ENCODE measurements around the gene VPS29.
"Not testable (repeated sequence)": the region's sequence is repeated elsewhere in the genome, so short reads cannot be mapped to it uniquely, and the experiment has no call there.

VPS29 gene

DNA sequence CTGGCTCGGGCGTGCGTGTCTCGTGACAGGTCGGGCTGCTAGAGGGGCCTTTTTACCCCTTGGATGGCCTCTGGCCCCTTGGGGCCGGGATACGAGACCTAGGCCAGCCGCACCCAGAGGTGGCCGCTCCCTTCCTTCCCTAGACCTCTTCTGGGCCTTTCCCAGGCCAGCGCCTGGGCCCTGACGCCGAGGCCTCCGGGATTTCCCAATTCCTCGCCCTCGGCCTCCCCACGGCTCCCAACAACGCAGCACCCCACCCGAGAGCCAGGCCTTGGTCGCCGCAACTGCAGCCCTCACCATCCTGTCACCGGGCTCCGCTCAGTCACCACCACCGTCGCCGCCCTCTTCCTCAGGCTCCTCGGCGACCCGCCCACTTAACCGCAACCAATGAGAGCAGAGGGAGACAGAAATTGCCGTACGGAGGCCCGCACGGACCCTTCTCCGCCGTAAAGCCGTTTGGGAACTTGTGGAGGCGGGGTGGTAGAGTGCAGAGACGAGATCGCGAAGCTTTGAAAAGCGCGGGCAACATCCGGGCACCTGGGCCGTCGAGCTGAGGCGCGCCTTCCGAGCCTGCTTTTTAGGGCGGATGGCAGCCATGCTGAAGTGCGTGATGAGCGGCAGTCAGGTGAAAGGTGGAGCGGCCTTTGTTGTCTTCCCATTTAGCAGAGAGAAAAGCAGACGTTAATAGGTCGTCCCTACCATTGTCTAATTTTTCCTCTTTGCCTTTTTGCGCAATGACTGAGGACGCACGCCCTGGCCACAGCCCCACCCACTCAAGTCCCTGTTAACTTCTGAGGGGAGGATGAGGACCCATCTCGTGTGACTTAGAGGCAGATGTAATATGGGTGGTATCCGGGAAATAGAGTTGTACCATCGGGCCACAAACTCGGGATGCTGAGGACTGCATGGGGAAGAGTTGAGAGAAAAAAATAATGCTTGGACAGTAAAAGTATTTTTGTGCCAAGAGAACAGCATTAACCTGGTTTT, at the start of gene VPS29, which contains the start of gene RAD9B:
TSS of gene VPS29 (minus strand) at position 360 of the 987 bp plus-strand sequence. CDS start at position 300, 60 bp downstream.
TSS of gene RAD9B (plus strand) at position 580 of the 987 bp plus-strand sequence. CDS start at position 587, 7 bp downstream.
- DNase-seq (ENCODE audit: low read depth): peak; percentile 99

DNA sequence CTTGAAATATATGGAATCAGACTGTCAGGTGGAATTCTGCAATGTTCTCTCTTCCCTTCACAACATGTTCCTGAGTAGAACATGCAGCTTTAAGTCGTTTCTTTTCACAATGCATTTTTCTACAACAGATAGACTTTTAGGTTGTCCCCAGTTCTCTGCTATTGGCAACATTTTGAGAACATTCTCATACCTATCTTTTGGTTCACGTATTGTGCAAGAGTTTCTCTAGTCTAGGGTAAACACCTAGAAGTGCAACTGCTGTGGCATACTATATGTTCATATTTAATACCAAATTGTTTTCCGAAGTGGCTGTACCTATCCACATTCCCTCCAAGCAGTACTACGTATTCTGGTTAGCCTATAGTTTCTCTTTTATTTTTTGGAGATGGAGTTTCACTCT, 49.1 kb upstream of the VPS29 start:
- DNase-seq (ENCODE audit: low read depth): no peak

DNA sequence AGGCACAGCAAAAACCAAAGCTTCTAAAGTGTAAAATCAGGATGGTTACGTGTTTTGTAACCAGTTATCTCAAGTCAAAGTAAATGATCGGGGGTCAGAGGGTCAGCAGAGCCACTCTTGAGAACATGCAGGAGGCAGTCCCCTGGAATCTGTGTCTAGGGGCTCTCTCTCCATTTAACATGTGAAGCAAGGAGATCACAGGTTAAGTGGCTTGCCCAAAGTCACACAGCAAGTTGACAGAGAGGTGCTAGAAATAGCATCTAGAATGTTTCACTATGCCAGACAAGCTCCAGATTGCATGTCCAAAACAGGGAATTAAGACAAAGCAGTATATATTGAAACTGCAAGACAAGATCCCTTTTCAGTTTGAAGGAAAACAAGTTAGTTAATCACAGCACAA, 47.8 kb upstream of the VPS29 start:
- DNase-seq (ENCODE audit: low read depth): no peak

GRCh38 chr12:110548678-110549077, 46.8 kb upstream of the VPS29 start:
- no peak for DNase-seq (ENCODE audit: low read depth)

- no peak for DNase-seq (ENCODE audit: low read depth)
These were observed 45.2 kb upstream of the VPS29 start for GRCh38 chr12:110547090-110547489.

DNA sequence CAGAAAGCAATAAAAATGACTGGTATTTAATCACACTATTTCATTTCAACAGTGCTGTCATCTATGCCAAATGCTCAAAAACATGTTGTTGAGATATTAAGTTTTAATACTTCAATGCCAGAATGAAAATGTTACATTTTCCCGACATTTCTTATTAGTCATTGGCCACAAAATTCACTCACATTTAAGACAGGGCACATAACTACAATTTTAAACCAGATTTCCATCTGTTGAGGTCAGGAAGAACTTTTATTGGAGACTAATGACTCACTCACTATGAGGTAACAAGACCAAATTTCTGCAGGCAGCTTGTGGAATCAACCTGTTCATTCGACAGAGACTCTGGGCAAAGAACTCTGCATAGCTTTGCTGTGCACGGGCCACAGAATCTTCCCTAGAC, 44.4 kb upstream of the VPS29 start:
- no peak for DNase-seq (ENCODE audit: low read depth)

DNA sequence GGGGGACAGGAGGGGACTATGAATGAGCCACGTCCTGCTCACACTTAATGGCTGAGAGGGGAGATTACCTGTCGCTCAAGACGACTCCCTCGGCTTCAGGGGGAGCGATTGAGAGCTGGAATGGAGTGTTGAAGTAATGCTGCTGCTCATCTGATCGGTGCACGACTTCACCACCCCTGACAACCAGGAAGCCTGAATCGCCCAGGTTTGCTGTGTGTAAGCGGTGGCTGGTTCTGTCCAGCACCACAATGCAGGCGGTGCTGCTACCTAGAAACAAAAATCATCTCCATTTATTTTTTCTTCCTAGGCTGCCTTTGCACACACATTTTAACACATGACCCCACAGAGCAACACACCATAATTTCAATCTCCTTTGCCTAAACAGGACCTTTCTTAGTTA, 43.9 kb upstream of the VPS29 start:
- no peak for DNase-seq (ENCODE audit: low read depth)

DNA sequence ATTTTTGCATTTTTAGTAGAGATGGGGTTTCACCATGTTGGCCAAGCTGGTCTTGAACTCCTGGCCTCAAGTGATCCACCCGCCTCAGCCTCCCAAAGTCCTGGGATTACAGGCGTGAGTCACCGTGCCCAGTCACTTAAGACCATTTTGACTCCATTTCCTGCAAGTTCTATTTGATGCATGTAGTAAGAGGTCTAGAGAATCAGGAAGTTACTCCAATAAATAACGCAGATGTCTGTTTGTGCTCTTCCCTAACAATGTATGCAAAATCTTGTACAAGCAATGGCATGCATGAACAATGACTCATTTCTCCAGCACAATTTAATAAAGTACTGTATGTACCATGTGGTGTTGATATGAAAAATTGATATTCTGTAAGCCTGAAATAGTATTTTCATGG, 43.3 kb upstream of the VPS29 start:
- not testable (repeated sequence) for DNase-seq (ENCODE audit: low read depth)

DNA sequence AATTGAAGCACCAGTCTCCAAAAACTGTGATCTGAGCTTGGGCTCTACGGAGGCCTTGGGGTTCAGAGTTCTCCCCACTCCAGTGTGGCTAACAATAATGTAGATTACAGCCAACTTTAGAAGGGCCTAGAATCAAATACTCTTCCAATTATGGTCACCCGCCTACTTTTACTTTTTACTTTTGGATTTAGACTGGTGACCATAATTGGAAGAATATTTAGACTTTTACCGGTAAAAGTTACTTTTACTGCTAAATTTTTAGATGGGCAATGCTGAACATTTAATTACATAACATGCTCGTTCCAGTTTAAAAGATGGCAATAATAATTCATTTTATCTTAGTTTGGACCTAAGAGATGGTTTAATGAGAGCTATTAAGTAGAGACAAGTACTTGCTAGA, 42.1 kb upstream of the VPS29 start:
- no peak for DNase-seq (ENCODE audit: low read depth)

DNA sequence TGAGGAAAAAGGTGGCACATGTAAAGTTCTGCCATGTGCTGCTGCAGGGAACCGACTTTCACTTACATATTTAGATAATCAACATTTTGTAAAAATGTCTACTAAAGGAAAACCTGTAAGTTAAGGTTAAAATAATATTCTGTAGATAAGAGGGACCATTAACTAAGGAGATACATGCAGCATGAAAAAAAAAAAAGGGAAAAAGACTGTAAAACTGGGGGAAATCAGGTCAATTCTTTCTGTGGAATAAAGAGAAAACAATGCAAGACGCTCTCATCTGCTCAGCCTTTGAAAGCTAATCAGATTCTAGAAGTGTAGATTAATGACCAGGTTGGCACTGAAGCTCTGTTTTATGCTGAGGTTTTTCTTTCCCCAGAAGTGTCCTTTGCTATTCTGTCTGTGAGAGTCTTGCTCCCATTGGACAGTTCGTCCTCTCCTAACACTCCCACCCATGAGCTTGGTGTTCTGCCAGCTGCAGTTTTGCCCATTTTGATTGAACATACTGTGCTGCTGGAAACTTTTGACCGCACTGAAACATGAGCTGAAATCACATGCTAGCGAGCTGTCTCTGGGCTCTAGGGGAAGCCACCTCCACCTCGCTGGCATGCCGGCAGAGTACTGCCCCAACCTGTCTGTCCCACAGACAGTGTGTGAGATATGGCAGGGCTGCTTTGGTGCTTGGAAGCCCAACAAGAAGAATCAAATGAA, 41.5 kb upstream of the VPS29 start:
- DNase-seq (ENCODE audit: low read depth): no peak

DNA sequence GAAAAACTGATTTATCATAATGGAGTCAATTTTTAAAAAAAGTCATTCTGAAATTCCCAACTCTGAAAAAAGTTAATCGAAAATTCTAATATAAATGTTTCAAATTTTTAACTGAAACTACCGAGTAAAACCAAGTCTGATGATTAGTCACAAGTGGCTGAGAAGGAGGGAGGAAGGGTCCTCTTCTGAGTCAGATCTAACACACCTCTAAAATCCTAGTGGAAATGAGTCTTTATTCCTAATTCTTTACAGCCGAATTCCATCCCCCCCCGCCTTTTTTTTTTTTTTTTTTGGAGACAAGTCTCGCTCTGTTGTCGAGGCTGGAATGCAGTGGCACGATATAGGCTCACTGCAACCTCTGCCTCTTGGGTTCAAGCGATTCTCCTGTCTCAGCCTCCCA, 38.1 kb upstream of the VPS29 start:
- DNase-seq (ENCODE audit: low read depth): no peak

DNA sequence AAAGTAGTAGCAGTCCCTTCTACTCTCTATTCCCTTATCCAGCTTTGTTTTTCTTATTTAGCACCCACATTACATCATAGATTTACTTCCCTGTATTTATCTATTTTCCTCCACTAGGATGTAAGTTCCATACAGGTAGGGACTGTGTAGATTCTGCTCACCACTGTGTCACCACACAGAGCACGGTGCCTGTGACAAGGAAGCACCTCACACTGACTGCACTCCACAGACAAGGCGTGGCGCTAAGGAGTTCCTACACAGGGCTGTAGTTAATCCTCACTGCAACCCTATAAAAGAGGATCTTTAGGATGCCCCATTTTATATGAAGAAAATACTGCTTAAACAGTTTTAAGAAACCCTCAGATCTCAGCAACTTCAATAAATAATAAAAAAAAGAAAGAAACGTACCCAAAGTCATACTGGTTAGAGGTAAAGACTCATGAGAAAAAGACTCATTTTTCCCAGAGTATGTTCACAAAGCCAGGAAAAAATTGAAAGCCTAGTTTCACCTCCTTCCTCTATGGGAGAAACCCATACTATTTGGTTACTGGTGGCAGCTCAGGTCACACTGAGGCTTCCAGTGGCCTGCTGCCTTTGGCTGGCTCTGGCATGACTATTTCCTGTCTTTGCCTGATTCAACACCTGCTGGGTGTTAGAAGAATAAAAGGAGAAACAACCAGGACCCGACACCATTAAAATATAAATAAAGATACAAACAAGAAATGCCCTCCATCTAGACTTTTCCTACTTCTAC, 37.1 kb upstream of the VPS29 start:
- no peak for DNase-seq (ENCODE audit: low read depth)

DNA sequence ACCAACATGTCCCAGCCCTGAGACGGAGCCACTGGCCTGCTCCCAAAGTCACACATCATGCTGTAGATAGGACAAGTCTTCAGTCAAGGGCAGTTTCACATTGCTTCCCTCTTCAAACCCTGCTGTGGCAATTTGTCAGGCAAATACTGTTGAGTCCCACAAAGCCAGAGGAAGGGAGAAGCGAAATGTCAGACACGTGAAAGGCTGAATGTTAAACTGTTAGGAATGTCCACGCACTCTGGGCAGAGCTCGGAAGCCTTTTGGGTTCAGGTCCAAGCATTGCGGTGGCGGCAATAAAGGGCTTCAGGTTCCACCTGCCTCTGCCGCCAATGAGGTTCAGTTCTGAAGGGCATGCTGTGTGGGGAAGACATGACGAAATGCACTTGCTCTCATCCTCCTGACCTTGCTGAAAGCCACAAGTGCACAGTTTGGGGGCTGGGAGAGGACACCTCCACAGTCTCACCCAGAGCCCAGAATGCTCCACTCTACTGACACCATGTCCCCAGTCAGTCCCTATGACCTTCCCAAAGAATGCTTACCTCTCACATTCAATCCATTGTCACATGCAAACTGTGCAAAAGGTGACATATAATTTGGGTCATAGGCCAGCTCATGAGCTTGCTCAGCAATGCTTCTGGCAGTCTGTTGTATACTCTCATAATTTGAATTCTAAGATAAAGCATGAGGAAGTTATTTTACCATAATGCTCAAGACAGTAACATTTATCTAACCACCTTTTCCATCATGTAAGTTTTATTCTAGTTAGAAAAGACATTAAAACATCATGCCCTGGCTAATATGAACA, 35.9 kb upstream of the VPS29 start:
- DNase-seq (ENCODE audit: low read depth): no peak

GRCh38 chr12:110536834-110537604, 35.1 kb upstream of the VPS29 start:
- DNase-seq (ENCODE audit: low read depth): no peak

GRCh38 chr12:110534811-110535210, 32.9 kb upstream of the VPS29 start:
- DNase-seq (ENCODE audit: low read depth): no peak

GRCh38 chr12:110533607-110534006, 31.7 kb upstream of the VPS29 start:
- DNase-seq (ENCODE audit: low read depth): no peak

DNA sequence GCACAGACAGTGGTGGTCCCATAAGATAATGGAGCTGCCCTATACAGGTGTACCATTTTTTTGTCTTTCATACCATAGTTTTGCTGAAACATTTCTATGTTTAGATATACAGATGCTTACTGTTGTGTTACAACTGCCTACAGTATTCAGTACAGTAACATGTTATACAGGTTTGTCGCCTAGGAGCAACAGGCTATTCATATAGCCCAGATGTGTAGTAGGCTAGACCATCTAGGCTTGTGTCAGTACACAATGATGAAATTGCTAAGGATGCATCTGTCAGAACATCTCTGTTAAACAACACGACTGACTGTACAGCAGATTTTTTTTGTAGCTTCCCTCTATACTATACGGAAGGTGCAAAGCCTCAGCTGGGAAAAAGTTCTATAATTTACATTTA, 30.7 kb upstream of the VPS29 start:
- no peak for DNase-seq (ENCODE audit: low read depth)

- no peak for DNase-seq (ENCODE audit: low read depth)
These were observed 29.9 kb upstream of the VPS29 start for GRCh38 chr12:110531741-110532333.

GRCh38 chr12:110530511-110530910, 28.6 kb upstream of the VPS29 start:
- DNase-seq (ENCODE audit: low read depth): no peak

DNA sequence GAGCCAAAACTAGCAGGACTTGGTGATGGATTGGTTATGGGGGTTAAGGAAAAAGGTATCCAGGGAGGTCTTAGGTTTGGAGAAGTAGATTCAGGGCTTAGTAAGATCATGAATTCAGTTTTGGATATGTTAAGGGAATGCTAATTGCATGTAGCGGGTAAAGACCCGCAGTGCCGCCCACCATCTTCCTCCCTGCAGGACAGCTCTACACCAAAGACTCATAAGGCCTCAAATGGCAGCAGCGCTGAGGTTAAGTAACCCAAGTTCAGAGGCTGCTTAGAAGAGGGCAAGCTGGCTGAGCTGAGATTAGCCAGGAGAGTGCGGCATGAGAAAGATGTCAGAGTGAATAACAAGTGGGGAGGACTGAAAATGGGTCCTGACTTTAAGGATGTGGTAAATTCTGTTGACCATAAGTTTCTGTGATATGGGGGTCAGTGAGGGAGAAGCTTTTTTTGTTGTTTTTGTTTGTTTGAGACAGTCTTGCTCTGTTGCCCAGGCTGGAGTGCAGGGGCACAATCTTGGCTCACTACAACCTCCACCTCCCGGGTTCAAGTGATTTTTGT, 26.4 kb upstream of the VPS29 start:
- DNase-seq (ENCODE audit: low read depth): no peak
